HG02642 (cell line): ENCODE results near the gene SLC26A4.
"Not testable (repeated sequence)": the region's sequence is repeated elsewhere in the genome, so short reads cannot be mapped to it uniquely, and the experiment has no call there.

Experiments used
- ATAC-seq: cut with Tn5 transposase; IDR thresholded peaks from one replicate; pipeline ENCODE4 v1.9.1; 2021; ENCODE audit warnings: mild to moderate bottlenecking; ENCODE audit not compliant: unreplicated experiment, poor library complexity

SLC26A4 gene

GRCh38 chr7:107660381-107661080 is at the start of gene SLC26A4:
TSS of gene SLC26A4 (plus strand) at chr7:107660828. CDS start at chr7:107661642, 814 bp downstream.
- peak; percentile 61 for ATAC-seq

GRCh38 chr7:107613439-107613838 is 47.2 kb upstream of the SLC26A4 start:
- no peak for ATAC-seq

- no peak for ATAC-seq
Measured at GRCh38 chr7:107613948-107614347, 46.7 kb upstream of the SLC26A4 start.

- no peak for ATAC-seq
Measured at GRCh38 chr7:107614425-107614824, 46.2 kb upstream of the SLC26A4 start.

GRCh38 chr7:107615910-107616680 is 44.5 kb upstream of the SLC26A4 start:
- ATAC-seq: no peak

- ATAC-seq: no peak
Measured at GRCh38 chr7:107622429-107622828, 38.2 kb upstream of the SLC26A4 start.

- no peak for ATAC-seq
Measured at GRCh38 chr7:107622894-107623293, 37.7 kb upstream of the SLC26A4 start.

- no peak for ATAC-seq
Measured at GRCh38 chr7:107627002-107627401, 33.6 kb upstream of the SLC26A4 start.

GRCh38 chr7:107628461-107629064 is 32.1 kb upstream of the SLC26A4 start:
- ATAC-seq: no peak

- no peak for ATAC-seq
Measured at GRCh38 chr7:107630342-107630741, 30.3 kb upstream of the SLC26A4 start.

GRCh38 chr7:107631588-107632491 is 28.8 kb upstream of the SLC26A4 start:
- no peak for ATAC-seq

- no peak for ATAC-seq
Measured at GRCh38 chr7:107632492-107632865, 28.1 kb upstream of the SLC26A4 start.

GRCh38 chr7:107638594-107638993 is 22.0 kb upstream of the SLC26A4 start:
- peak; percentile 92 for ATAC-seq

GRCh38 chr7:107639070-107639469 is 21.6 kb upstream of the SLC26A4 start:
- ATAC-seq: not testable (repeated sequence)

- no peak for ATAC-seq
Measured at GRCh38 chr7:107641676-107642075, 19.0 kb upstream of the SLC26A4 start.

- no peak for ATAC-seq
Measured at GRCh38 chr7:107642501-107642900, 18.1 kb upstream of the SLC26A4 start.

- no peak for ATAC-seq
Measured at GRCh38 chr7:107643407-107643806, 17.2 kb upstream of the SLC26A4 start.

- ATAC-seq: no peak
Measured at GRCh38 chr7:107643938-107644308, 16.7 kb upstream of the SLC26A4 start.

GRCh38 chr7:107644309-107644974 is 16.2 kb upstream of the SLC26A4 start:
- no peak for ATAC-seq

GRCh38 chr7:107652642-107653041 is 8.0 kb upstream of the SLC26A4 start:
- ATAC-seq: no peak
